Jurkat, Clone E6-1 (cell line): ENCODE data around the gene DIS3L2.
"Not testable (repeated sequence)": the region's sequence is repeated elsewhere in the genome, so short reads cannot be mapped to it uniquely, and the experiment has no call there.

Experiments
- DNase-seq: peaks from one replicate; pipeline ENCODE4 v3.0.0-alpha.2; 2011; ENCODE audit warnings: low read depth, low spot score
- H3K4me3 ChIP-seq: 2 replicates; pipeline ENCODE4 v1.5.1; 2011; ENCODE audit warnings: mild to moderate bottlenecking, low read length, control low read depth, moderate library complexity

DIS3L2 gene

DNA sequence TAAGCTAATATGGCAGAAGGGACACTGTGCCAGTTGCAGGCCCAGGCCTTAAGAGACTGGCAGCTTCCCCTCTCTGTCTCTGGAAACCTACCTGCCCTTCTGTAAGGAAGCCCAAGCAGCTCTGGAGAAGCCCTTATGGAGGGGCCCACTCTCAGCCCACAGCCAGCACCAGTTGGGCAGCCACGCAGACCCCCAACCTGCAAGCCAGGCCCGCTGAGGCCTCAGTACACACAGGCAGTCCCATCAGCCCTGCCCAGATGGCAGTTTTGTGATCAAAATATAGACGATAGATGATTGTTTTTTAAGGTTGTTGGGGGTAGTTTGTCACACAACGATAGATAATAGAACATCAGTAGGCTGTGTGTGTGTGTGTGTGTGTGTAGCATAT lies 380.2 kb downstream of the DIS3L2 start:
- DNase-seq, result no peak
- H3K4me3 ChIP-seq, result no peak overlapping the region

- no peak overlapping the region for H3K4me3 ChIP-seq
- DNase-seq, result no peak
These were observed 381.4 kb downstream of the DIS3L2 start for GRCh38 chr2:232342635-232343565.

DNA sequence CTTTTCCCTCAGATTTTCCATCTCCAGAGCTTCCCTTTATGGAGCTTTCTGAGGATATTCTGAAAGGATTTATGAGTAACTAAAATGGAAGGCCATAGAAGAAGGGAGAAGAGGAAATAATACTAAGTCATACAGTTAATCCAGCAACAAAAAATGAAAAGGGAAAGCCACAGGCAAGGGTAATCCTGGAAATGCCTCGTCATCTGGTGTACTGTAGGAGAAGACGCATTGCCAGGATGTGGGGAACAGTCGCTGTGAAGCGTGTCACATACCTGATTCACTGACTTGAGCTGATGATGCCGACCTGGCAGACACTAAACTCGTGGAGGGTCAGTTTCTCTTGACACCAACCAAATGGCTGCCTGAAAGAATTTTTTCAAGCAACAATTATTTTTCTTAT lies 382.3 kb downstream of the DIS3L2 start:
- no peak for DNase-seq
- H3K4me3 ChIP-seq, result no peak overlapping the region

DNA sequence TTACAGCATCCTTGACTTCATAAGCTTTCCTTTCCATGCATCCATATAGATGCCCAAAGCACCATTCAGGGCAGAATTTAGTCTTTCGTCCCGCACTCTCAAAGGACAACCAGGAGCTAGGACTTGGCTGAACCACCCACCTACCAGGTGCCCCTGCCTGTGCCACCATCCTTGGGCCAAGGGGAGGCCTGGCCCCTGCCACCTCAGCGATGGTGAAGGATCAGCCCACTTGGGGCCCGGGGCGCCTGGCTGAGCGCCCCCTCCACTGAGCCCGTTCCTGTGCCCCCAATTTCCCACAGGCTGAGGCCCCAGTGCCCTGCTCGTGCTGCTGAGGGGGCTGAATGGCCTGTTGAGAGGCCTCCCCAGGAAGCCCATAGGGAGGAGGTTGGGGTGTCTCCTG lies 383.7 kb downstream of the DIS3L2 start:
- H3K4me3 ChIP-seq, result no peak overlapping the region
- no peak for DNase-seq

- no peak for DNase-seq
- no peak overlapping the region for H3K4me3 ChIP-seq
These were observed 385.9 kb downstream of the DIS3L2 start for GRCh38 chr2:232347369-232347768.

GRCh38 chr2:232348936-232349335 lies 387.4 kb downstream of the DIS3L2 start:
- DNase-seq, result no peak
- H3K4me3 ChIP-seq, result no peak overlapping the region

DNA sequence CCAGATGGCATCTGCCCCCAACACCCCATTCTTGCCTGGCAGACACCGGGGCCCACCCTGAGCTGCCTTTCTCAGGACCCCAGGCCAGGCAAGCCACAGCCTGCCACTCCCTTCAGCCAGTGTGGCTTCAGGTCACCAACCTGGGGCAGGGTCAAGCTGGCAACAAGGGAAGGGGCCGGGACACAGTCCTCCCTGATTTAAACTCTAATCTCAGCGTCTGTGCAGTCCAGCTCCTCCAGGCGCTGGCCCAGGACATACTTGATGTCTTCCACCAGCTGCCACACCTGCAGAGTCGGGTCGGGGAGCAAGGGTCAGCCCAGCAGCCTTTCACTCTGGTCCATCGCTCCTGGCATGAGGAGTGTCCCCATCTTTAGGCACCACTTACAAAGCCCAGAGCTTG lies 388.0 kb downstream of the DIS3L2 start:
- no peak overlapping the region for H3K4me3 ChIP-seq
- DNase-seq, result no peak

- no peak overlapping the region for H3K4me3 ChIP-seq
- DNase-seq, result no peak
These were observed 388.6 kb downstream of the DIS3L2 start for GRCh38 chr2:232349946-232350635.

DNA sequence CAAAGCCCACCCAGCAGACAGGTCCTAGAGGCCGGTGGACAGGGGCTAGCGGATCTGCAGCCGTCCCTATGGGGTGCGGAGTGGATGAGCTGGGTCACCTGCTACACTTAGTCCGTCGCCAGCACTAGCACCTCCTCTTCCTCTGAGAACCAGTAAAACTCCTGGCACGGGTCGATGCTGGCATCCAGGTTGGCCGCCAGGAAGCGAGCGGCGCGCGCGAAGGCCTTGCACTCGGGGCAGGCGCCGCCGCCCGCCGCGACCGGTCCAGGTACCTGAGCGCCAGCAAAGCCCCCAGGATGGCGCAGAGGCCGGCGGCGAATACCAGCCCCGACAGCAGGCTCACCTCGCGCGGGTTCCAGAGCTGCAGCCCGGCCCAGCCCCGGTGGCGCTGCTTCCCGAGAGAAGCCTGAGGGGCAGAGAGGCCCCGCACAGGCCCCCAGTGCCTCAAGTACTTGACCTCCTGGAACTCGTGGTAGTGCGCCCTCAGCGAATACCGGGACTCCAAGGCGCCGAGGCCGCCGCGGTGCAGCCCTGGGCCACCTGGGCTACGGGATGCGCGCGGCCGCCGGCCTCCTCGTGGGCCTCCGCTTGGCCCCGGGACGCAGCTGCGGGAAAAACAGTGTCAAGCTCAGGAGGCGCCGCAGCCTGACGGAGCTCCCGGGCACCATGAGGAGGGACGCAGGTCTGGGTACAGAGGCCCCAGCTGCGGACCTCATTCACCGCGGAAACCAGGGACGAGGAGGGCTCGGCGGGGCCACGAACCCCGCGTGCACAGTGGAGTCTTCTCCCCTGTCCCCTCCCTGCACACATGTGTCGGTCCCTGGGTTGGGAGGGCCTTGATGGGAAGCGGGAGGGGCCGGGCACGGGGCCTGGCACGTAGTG lies 389.5 kb downstream of the DIS3L2 start:
- DNase-seq, result no peak

GRCh38 chr2:232351686-232352510 lies 390.4 kb downstream of the DIS3L2 start:
- DNase-seq, result no peak
- no peak overlapping the region for H3K4me3 ChIP-seq

More for the DNA sequence above, 389.5 kb downstream of the DIS3L2 start:
- no peak overlapping the region for H3K4me3 ChIP-seq

DNA sequence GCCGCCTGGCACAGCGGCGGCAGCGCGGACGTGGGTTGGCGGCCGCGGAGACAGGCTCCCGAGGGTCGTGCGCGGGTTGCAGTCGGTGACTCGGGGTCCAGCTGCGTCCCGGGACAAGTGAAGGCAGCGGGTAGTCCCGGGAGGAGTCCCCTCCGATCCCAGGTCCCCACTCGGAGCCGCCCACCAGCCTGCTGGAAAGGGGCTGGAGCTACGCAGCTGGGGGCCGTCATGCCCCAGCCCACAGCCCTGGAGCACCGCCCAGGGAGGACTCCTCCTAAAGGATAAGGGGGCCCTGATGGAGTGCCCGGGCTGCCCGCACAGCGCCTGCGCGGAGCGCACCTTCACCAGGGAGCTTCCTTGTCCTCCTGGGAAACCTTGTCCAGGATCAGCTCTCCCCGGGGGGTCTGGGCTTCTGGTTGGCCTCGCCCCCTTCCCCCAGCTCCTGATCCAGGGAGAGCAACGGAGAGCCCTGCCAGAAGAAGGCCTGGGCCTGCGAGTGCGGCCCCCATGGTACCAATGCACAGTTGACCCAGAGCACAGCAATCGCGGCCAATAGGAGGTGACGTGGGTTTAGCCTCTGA lies 391.1 kb downstream of the DIS3L2 start:
- no peak for DNase-seq
- H3K4me3 ChIP-seq, result no peak overlapping the region

GRCh38 chr2:232353096-232353495 lies 391.6 kb downstream of the DIS3L2 start:
- no peak overlapping the region for H3K4me3 ChIP-seq
- no peak for DNase-seq

- DNase-seq, result no peak
- H3K4me3 ChIP-seq, result no peak overlapping the region
These were observed 392.1 kb downstream of the DIS3L2 start for GRCh38 chr2:232353660-232354059.

GRCh38 chr2:232354069-232354468 lies 392.6 kb downstream of the DIS3L2 start:
- DNase-seq, result no peak
- no peak overlapping the region for H3K4me3 ChIP-seq

DNA sequence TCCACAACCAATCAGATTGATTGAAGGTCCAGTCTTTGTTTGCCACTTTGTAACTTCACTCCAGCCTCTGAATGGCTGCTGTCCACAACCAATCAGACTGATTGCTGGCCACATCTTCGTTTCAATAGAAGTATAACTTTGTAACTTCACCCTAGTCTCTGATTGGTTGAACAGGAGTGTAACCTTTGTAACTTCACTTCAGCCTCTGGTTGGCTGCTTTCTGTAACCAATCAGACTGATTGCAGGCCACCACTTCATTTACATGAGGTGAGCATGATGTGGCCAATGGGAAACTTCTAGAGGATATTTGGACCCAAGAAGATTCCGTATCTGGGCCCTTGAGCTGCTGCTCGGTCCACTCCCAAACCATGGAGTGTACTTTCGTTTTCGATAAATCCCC lies 400.1 kb downstream of the DIS3L2 start:
- no peak for DNase-seq
- H3K4me3 ChIP-seq, result no peak overlapping the region

DNA sequence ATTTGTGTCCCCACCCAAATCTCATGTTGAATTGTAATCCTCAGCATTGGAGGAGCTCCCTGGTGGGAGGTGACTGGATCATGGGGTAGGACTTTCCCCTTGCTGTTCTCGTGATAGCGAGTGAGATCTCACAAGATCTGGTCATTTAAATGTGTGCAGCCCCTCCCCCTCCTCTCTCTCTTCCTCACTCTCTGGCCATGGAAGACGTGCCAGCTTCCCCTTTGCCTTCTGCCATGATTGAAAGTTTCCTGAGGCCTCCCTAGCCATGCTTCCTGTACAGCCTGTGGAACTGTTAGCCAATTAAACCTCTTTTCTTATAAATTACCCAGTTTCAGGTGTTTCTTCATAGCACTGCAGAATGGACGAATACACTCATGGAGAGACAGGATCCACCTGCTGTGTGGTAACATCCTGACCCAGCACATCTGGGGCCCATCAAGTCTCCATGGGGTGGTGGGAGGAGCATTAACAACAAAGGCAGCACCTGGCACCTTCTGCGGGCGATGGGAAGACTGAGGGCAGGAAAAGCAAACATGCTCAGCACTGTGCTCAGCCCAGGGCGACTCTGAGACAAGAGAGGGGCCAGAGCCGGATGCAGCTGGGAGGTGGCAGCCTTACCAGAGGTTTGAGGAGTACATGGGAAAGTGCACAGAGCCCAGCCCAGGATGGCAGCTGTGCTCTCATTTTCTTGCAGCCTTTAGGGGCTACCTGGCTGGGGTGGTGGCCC lies 400.8 kb downstream of the DIS3L2 start:
- H3K4me3 ChIP-seq, result no peak overlapping the region
- DNase-seq, result peak; percentile 89

DNA sequence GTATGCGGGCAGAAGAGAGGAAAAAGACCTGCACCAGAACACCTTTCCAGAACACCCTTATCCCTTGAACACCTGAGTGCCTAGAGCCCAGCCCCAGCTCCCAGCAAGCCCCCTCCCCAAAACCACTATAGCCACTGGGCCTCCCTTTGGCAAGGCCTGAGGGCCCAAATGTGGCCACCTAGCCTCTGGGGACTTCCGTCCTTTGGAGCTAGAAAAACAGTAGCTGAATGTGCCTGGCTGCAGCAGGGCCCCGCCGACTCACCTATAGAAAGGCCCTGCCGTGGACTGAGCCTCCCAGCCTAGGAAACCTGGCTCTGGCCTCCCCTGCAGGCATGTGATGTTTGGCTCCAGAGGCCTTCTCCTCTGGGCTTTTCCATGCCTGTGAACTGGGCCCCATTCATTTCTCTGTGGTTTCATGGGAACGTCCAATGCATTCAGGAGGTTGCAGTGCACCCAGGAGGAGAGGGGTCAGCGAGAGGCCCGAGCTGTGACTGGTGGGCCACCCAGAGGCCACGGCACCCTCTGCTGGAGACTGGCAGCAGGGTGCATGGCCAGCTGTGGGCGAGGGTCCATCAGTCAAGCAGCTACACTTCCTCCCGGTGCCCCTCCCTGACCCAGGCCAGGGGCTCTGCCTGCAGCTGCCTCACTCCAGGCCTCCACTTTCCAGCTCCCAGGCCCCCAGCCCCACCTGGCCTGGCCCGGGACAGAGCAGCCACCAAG lies 401.7 kb downstream of the DIS3L2 start:
- DNase-seq, result not testable (repeated sequence)
- peak overlapping the region; percentile 25 for H3K4me3 ChIP-seq
